ENCODE results near the gene MAEL.

- TF ChIP-seq EZH2 (conservative IDR thresholded peaks at IDR 0.05; ENCODE audit: low read depth, low read length) (no peak), CHD4 (IDR thresholded peaks at IDR 0.05; ENCODE audit: borderline replicate concordance, low read length) (no peak)
These were observed 78.8 kb downstream of the MAEL start for GRCh38 chr1:167067904-167068303.

Data from HepG2 (cell line).